NCI-H1048 (cell line): ENCODE results near the gene FAM3D.
A peak's percentile ranks its signal among the peaks of the same experiment; 100 is the strongest.

Experiments used
- DNase-seq: peaks from one replicate; lab custom pipeline; 2025; lab: John Stamatoyannopoulos, UW

FAM3D gene

DNA sequence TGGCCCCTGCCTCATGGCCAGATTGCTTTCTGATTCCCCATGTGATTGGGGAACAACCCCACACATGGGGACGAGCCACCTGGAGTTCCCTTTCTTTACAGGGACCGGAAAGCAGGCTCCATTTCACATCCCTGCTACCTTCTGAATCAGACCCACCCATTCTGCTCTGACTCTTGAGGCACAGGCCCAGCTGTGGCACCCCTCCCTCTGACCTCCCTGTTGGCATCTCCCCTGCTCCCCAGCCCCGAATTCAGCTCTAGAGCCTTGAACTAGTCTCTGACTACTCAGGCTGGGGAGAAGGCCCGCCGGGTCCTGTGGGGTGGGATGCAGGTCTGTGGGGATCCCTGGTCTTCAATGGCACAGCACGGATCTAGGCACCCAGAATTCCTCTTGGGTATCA, 12.1 kb downstream of the FAM3D start:
- no peak for DNase-seq

DNA sequence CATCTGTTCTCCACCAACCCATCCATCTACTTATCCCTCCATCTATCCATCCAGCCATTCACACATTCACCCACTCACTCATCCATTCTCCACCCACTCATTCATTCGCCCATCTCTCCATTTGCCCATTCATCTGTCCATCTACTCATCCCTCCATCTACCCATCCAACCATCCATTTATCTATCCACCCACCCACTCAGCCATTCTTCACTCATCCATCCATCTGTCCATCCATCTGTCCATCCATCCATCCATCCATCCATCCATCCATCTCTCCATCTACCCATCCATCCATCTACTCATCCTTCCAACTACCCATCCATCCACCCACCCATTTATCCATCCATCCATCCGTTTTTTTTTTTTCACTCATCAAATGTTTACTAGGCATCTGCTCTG, 13.9 kb downstream of the FAM3D start:
- no peak for DNase-seq

DNA sequence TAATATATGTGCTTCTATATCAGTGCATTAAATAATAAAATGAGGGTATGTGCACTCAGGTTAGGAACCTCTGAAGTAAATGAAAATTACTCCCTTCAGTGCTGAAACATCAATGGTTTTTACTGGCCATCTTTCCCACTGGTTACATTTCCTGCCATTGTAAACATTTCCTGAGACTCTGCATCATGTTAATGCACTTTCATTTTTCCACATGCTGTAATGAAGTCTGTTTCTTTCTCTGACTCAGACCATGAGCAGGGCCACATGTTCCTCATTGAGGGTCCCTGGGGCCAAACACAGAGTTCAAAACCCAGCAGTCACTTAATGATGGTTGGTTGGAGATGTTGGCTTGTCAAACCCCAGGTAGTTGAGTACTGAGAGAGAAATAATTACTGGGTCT, 15.3 kb downstream of the FAM3D start:
- no peak for DNase-seq

DNA sequence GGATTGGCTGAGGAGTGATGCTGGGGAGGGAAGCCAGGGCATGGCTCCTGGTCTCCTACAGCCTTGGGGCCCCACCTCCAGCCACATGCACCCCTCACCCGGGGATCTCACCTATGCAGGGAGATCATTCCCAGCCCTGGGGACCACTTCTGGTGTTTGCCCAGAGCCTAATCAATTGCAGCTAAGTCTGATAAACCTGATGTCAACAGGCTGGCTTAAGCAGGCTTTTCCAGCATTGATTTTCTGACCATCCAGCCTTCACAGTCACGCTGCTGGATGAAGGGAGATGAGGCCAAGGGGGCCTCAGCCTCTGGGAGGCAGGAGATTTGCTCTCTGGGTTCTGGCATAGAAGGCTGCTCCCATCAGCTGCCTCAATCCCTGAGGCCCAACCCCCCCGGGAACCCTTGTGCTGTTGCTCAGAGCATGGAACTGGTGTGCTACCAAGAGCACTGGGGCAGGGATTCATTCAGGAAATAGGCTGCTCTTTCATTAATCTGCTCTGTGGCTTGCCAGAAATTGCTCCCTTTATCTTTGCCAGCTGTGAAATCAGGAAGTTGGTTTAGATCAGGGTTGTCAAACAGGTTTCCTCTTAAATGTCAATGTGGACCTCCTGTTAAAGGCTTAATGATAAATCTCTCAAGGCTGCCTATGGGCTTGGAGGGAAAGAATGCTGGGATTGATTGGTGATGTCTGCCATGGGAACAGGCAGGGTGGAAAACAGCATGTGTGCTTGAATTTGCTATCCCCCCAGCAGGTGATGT, 19.0 kb downstream of the FAM3D start:
- DNase-seq = no peak

DNA sequence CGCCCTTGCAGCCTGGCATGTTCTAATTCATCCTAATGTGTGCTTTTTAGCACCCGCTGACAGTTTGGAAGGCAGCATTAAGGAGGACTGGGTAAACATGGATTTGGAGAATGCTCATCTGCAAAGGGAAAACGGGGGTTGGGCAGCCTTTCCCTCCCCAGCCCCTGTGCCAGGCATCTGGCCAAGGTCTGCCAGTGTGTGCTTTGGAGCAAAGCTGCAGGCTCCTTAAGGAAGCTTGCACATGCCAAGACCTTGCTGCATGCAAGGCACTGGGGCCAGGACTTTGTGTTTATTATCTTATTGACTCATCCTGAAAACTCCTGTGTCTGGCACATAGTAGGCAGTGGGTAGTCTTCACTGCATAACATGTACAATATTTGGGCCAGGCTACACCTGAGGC, 20.1 kb downstream of the FAM3D start:
- DNase-seq = no peak

DNA sequence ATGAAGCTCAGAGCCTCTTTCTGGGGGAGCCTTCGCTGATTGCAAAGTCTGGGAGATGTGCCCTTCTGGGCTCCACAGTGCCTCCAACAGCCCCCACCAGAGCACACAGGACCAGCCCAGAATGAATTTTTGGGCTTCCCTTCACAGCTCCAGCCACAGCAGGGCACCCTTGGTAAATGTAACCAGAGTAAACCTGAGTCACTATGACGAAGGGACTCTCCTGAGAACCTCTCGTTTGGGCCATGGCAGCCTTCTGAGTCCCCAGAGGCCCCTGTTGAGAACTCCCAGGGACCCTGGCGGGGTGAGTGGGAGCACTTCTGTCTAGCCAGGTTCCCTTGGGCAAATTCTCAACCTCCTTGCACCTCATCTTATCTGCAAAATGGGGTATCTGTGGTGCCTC, 20.8 kb downstream of the FAM3D start:
- no peak for DNase-seq

DNA sequence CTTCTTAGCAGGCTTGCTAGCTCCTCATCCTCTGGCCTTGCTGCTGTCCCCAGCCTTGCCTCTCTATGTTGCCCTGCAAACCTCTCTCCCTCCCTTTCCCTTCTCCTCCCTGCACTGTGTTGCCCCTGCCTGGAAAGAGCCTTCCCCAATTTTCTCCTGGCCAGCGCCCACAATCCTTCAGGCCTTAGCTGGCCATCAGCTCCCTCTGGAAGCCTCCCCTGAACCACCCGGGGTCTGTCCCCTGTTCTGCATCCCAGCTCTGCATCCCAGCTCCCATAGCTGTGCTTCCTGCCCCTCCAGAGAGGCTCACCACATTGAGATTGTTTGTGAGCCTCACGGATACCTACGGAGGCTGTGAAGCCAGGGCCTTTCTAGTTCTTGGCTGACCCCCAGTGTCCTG, 23.7 kb downstream of the FAM3D start:
- DNase-seq = no peak

DNA sequence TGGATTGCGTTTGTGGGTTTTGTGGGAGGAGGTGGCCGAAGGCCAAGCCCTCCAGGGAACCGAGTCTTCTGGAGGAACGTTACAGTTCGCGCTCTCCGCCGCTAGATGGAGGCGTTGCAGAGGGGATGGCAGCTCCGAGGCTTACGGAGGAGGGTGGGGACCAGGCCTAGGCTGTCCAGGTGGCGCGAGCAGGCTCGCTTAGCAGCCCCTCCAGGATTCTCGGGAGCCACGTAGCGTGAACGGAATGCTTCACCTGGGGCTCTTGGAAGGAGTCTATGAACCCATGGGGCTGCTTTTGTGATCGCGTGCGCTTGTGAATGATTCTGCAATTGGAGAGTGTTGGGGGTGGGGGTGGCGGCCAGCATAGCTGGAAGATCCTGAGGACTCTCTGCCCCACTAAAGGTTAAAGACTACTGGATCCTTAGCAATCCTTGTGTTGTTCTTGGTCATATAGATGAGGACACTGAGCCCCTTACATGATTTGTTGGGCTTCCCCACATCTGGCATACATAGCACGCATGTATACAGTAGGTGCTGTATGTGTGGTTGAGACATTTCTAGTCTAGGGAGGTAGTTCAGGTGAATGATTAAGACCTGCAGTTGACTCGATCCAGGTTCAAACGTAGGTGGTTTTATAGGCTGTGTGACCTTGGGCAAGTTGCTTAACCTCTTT, 25.7 kb downstream of the FAM3D start:
- DNase-seq = peak; percentile 45

DNA sequence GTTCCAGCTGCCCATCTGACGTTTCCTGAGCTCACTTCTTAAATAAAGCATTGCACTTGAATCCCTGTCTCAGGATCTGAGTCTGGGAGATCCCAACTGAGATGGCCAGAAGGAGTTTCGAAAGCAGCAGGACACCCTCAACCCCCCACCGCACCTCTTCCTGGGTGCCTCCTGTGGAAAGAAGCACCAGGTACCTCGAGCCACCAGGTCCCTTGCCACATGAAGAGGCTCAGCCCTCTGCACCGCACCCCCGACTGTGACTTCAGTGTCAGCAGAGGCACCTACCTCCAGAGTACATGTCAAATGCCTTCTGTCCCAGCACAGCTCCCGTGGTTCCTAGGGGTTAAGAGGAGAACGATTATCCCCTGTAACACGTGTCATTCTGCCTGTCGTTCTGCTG, 26.7 kb downstream of the FAM3D start:
- no peak for DNase-seq

DNA sequence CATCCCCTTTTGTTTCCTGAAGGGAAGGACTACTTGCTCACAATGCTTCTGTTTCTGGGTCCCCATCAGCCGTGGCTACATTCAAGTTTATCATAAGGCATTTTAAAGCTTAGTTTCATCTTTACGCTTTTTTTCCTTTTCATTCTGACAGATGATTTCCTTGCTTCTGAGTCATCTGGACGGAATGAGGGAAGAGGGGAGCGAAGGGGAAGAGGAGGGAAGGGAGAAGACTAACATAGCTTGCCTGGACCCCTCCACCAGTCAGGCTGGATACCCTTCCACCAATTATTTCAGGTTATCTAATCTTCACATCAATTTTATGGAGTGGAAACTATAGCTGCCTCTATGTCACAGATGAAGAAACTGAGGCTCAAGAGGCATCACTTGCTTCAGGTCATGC, 27.6 kb downstream of the FAM3D start:
- DNase-seq = no peak

DNA sequence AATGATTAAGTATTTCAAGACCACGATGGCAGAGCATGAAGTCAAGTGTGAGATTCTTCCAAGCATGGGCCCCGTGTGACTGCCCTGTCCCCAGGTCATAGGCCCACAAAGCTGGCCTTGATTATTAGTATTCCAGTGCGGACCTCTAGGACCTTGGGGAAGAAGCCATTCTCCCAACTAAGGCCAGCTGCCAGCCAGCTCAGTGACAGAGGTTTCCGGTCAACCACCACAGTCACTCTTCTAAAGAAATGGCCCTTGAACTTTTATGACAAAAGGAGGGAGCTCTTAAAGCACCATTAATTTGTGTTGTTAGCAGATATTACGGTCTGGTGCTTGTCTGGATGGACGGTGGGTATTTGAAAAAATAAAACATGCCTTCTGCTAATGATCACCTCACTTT, 28.0 kb downstream of the FAM3D start:
- no peak for DNase-seq

DNA sequence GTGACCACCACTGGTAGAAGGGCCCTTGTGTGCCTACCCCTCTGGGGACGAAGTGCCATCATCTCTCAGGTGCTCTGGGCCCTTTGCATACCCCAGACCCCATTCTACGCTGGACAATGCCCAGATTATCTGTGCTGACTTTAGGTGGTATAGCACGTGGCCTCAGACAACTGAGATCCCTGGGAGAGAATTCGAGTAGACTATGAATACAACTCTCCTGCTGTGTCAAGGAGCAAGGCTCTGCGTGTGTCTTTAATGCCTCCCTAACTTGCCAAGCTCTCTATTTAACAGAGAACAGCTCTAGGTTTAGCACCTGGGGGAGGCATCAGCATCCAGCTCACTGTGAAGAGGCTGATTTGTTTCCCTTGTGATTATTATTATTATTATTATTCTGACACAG, 29.1 kb downstream of the FAM3D start:
- no peak for DNase-seq

DNA sequence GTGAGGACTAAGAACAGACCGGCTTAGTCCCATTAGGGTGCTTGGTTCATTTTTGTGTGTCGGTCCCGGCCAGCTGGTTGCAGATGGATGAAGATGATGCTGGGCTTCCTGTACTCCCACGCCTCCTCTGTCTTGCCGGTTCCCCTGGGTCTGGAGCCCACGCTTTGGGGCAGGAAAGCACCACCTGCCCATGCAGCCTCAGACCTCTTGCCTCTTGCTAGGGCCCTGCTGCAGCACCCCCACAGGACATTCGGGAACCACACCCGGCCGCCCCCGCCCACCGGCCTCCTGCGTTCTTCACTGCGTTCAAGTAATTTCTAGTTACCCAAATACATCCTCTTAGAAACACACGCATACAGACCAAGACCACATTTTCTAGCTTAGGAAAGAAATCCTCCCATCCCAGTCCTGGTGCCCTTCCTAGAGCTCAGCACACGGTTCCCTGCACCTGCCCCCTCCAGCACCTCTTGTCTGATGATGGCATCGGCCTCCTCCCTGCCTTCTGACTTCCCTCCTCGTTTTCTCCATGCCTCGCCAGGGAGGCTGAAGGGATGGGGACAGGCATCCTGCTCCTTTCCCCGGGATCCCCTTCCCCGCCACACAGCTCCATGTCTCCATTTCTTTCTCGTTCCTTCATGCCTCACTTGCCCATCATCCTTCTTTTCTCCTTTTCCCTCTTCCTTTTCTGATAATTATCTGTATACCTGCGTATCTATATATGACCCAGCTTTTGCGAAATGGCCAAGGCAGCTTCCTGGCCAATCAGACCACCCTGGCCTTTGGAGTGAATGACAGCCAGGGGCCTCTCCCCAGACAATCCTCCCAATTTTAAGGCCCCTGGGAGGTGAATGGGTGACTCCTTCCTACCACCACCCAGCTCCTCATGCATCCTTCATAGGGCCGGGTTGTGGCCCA, 30.9 kb downstream of the FAM3D start:
- DNase-seq = no peak

DNA sequence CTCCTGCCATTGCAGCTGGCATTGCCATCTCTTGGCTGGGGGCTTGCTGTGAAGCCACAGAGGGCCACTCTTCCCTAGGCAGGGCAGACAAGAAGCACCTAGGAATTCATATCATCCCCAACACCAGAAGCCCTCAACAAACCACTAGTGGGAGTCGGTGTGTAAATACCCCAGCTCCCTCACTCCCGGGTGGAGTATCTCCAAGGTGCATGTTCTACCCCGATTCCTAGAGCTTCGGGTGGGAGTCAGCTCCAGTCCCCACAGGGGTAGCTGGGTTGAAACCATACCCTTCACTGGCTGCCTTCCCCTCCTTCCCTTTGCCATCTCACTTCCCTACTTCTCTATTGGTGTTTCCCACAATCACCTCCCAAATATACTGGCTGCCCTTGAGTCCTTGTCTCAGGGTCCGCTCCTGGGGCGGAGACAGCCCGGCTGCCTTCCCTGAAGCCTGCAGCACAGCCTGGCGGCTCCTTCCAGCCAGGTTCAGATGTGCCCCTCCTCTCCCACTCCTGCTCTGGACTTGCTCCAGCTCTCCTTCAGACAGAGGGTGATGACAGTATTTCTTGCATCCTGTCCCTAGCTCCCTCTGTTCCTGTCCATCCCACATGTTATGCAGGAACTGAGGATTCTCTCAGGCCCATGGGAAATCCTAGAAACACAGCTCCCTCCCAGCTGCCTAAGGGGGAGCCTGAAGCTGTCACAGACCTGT, 33.3 kb downstream of the FAM3D start:
- no peak for DNase-seq

DNA sequence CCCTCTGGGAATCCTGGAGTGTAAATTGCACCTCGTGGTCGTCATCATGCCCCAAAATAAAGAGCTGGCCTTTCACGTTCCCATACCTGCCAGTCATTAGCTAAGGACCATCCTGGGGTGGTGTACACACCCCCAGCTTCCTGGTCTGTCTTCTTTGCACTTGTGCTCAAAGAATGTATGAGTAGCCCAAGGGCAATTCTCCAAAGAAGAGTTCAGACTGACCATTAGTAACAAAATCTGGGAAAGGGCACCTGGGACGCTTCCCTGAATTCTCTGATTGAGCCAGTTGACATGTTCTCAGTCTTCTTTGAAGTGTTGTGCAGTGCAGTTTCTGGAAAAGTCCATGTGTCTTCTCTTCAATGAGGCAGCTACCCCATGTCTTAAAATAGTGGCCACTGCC, 34.8 kb downstream of the FAM3D start:
- DNase-seq = no peak

DNA sequence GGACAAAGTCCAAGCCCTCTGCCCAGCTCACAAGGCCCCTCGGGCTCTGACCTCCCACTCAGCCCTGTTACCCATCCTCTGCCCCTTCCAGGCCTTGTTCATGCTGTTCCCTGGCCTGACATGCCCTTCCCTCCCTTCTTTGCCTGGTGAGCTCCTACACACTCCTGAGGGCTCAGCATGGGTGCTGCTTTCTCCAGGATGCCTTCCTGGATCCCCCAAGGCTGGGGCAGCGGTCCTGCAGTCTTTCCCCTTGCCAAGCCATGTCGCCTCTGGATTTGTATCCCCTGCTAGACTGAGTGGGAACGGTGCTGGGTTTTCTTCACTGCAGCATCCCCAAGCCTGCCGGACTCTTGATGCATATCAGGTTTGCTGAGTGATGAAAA, 35.9 kb downstream of the FAM3D start:
- no peak for DNase-seq

DNA sequence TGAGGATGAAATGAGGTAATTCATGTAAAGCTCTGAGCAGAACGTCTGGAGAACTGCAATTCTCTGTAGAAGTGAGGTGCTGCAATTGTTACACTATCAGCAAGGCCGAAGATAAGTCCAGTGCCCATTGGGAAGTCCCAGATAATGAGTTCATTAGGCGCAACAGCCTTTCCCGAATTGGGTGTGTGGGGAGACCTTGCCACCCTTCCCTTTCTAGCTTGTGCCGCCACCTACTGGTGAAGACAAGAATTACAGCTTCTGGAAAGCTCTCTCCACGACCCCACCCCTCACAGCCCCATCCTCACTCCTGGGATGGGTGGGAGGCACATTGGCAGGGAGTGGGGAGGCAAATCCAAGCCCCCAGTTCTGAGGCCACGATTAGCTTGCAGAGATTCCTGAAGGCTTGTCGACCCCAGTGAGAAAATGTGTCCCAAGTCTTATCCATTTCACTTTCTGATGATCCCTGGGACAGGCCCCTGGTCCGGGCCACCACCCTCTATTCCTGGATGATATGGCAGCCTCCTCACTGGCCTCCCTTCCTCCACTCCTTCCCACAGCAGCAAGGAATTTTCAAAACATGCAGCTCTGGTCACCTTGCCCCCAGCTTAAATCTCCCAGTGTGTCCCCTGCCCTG, 36.4 kb downstream of the FAM3D start:
- DNase-seq = no peak

DNA sequence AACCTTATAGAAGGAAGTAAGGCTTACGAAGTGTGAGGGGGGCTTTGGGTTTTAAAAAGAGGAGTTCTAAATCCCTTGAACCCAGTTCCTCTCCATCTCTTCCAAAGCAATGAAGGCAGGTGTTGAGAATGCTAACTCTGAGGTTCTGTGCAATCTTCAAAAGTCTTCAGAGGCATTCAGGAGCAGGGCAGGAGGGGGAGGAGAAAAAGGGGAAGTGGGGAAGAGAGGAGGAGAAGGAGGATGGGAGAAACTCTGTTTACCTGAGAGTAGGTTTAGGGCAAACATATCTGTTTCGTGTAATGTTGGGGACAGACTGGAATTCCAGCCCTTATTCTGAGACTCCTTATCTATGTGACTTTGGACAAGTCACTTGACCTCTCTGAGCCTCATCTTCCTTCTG, 36.9 kb downstream of the FAM3D start:
- DNase-seq = no peak

DNA sequence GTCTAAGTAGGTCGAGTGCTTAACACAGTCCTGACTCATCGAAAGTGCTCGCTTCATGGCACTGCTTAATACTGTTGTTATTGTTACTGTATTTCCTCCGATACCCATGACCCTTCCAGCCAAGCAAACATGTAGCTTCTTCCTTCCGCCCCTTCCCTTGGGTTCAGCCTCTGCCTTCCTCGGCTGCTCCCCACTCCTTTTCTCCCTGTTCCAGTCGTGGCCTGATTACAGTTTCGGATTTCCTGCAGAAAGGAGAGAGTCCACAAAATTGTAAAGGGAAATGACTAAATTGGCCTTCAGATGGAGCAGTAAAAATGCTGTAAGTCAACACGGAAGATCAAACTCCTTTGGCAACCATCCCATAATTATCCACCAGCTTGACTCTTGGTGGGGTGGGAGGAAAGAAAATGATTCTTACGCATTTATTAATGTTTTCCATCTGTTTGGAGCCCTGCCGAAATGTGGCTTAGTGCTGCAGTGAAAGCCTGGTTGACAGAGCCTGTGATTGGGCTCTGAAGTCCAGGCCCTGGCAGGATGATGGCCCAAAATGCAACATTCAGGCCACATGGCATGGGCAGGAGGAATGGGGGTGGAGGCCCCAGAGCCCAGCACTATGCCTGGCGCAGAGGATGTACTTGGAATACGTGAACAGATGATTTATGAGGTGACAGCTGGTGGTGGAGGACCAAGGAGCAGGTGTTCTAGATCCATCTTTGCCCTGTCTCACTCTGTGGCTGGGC, 37.6 kb downstream of the FAM3D start:
- peak; percentile 30 for DNase-seq

DNA sequence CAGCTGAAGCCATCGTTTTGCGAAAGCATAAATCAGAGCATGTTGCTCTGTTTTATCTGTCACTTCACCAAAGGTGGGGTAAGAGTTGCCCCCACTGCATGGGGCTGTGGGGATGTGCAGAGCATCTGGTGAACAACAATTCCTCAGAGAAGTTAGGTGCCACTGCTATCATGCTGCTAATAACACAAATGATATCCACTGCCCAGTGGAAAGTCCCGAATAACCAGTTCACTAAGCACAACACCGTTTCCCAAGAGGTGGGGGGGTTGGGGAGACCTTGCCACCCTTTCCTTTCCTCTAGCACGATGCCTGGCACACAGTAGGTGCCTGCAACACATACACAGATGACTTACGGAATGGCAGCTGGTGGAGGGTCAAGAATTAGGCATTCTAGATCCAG, 38.6 kb downstream of the FAM3D start:
- DNase-seq = no peak

DNA sequence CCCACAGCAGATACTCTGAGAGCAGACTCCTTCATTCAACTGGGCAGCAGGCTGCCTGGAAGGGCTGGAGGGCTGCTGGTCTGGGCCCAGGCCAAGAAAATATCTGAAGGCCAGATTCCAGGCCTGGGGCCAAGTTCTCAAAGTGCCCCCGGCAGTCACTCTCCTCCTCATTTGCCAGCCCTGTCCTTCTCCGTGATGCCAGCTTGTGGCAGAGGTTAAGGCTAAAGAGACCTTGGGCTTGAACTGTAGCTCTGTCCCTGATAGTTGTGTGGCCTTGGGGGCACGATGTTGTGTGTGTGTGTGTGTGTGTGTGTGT, 39.0 kb downstream of the FAM3D start:
- DNase-seq = no peak
